H1 (cell line): ENCODE measurements around the gene ARFRP1. TPM values are rescaled to one million over a fixed set of nuclear protein-coding genes. Genes with fewer than 3 reads are reported as not detected.
A peak's percentile ranks its signal among the peaks of the same experiment; 100 is the strongest.

Source experiments
- CTCF ChIA-PET: fragments of 300-600 bp; sonication (Branson Sonifier 250); formaldehyde crosslinking; loops from one replicate; lab custom pipeline; 2021; ENCODE audit not compliant: partially characterized antibody; lab: Charles Lee
- POLR2A ChIA-PET: fragments of 300-600 bp; sonication (Branson Sonifier 250); formaldehyde crosslinking; loops from one replicate; lab custom pipeline; 2021; ENCODE audit warnings: inconsistent platforms; ENCODE audit not compliant: partially characterized antibody; lab: Charles Lee
- DNase-seq, 2 experiments: peaks; one replicate each; pipeline versions ENCODE4 v3.0.0 to v3.0.0-alpha.2; 2010 to 2022; ENCODE audit warnings: low spot score in 2 of 2, low read depth in 1 of 2, mixed read lengths in 1 of 2
- FAIRE-seq: peaks from 2 replicates; lab custom pipeline; 2011; peaks lifted over from hg19 to GRCh38; lab: Jason Lieb, UNC
- H2AFZ ChIP-seq: 2 replicates; pipeline ENCODE4 v1.8.1; 2012; ENCODE audit warnings: low read length, inconsistent platforms
- H2AK5ac ChIP-seq: 2 replicates; pipeline ENCODE4 v1.6.1; 2013; ENCODE audit warnings: low read depth, low read length
- H2BK120ac ChIP-seq: replicated peaks from 2 replicates; pipeline ENCODE3; 2013; ENCODE audit warnings: low read depth, low read length, inconsistent platforms
- H2BK12ac ChIP-seq: 2 replicates; pipeline ENCODE4 v1.6.1; 2013; ENCODE audit warnings: low read depth, low read length
- H2BK15ac ChIP-seq: 2 replicates; pipeline ENCODE4 v1.6.1; 2013; ENCODE audit warnings: low read length
- H2BK20ac ChIP-seq: 2 replicates; pipeline ENCODE4 v1.6.1; 2013; ENCODE audit warnings: low read length
- H2BK5ac ChIP-seq: 2 replicates; pipeline ENCODE4 v1.6.1; 2013; ENCODE audit warnings: low read depth, low read length
- H3K14ac ChIP-seq: 2 replicates; pipeline ENCODE4 v1.6.1; 2013; ENCODE audit warnings: inconsistent platforms; ENCODE audit not compliant: insufficient read length
- H3K18ac ChIP-seq: 2 replicates; pipeline ENCODE4 v1.6.1; 2013; ENCODE audit warnings: low read length; ENCODE audit errors: extremely low read depth
- H3K23ac ChIP-seq: 2 replicates; pipeline ENCODE4 v1.6.1; 2013; ENCODE audit warnings: inconsistent platforms; ENCODE audit not compliant: insufficient read length
- H3K23me2 ChIP-seq: 2 replicates; pipeline ENCODE4 v1.6.1; 2013; ENCODE audit warnings: low read depth, low read length
- H3K27ac ChIP-seq: 2 replicates; pipeline ENCODE4 v1.6.1; 2011; ENCODE audit warnings: low read depth, low read length, inconsistent platforms
- H3K27me3 ChIP-seq, 4 experiments: replicated peaks in 1 of 4; 1 replicate in 1 of 4; 2 replicates in 3 of 4; pipeline versions ENCODE4 v1.6.1 to v1.8.1; 2011 to 2013; ENCODE audit warnings: low read length in 3 of 4, mild to moderate bottlenecking in 3 of 4, inconsistent platforms in 2 of 4, mixed read lengths in 2 of 4, moderate library complexity in 1 of 4; ENCODE audit not compliant: control insufficient read depth in 3 of 4, insufficient read depth in 3 of 4; ENCODE audit errors: extremely low read depth in 1 of 4
- H3K36me3 ChIP-seq, 4 experiments: 2 replicates each; pipeline versions ENCODE4 v1.6.1 to v1.8.1; 2011 to 2013; ENCODE audit warnings: mild to moderate bottlenecking in 4 of 4, low read length in 3 of 4, moderate library complexity in 2 of 4, control low read depth in 1 of 4, inconsistent platforms in 1 of 4; ENCODE audit not compliant: insufficient read depth in 4 of 4, control insufficient read depth in 2 of 4
- H3K4ac ChIP-seq: replicated peaks from 2 replicates; pipeline ENCODE3; 2013; ENCODE audit warnings: low read length, low read depth, mixed read lengths, inconsistent platforms; ENCODE audit not compliant: insufficient read length
- H3K4me1 ChIP-seq, 4 experiments: replicated peaks in 1 of 4; 1 replicate in 1 of 4; 2 replicates in 3 of 4; pipeline versions ENCODE4 v1.6.1 to v1.8.1; 2011 to 2013; ENCODE audit warnings: low read length in 3 of 4, inconsistent platforms in 2 of 4, mixed read lengths in 1 of 4; ENCODE audit not compliant: insufficient read depth in 4 of 4, control insufficient read depth in 3 of 4
- H3K4me2 ChIP-seq, 2 experiments: 2 replicates each; pipeline versions ENCODE4 v1.6.1 to v1.8.1; 2011 to 2013; ENCODE audit warnings: low read depth in 2 of 2, low read length in 2 of 2, control low read depth in 1 of 2, inconsistent platforms in 1 of 2, mild to moderate bottlenecking in 1 of 2; ENCODE audit not compliant: insufficient read depth in 1 of 2
- H3K4me3 ChIP-seq, 4 experiments: fragments of 200-600, 300-600 bp in 1 of 4; sonication (generic), shearing (Covaris generic), sonication (Bioruptor Twin) in 1 of 4; 2 replicates each; pipeline versions ENCODE4 v1.5.1 to v1.8.1; 2011 to 2016; ENCODE audit warnings: low read length in 4 of 4, low read depth in 3 of 4, control low read depth in 2 of 4, inconsistent platforms in 2 of 4, mild to moderate bottlenecking in 2 of 4, mixed read lengths in 1 of 4, moderate library complexity in 1 of 4; ENCODE audit not compliant: insufficient read depth in 2 of 4; ENCODE audit errors: extremely low read depth in 1 of 4
- H3K56ac ChIP-seq: replicated peaks from 2 replicates; pipeline ENCODE3; 2013; ENCODE audit warnings: low read depth, mild to moderate bottlenecking, mixed read lengths, low read length, inconsistent platforms; ENCODE audit not compliant: insufficient read length
- H3K79me1 ChIP-seq: 2 replicates; pipeline ENCODE4 v1.6.1; 2013; ENCODE audit warnings: low read depth, low read length, control low read depth
- H3K79me2 ChIP-seq, 2 experiments: 2 replicates each; pipeline versions ENCODE4 v1.6.1 to v1.8.1; 2012 to 2013; ENCODE audit warnings: low read length in 2 of 2, mild to moderate bottlenecking in 2 of 2, inconsistent platforms in 1 of 2; ENCODE audit not compliant: insufficient read depth in 2 of 2, control insufficient read depth in 1 of 2
- H3K9ac ChIP-seq, 4 experiments: replicated peaks in 1 of 4; 1 replicate in 1 of 4; 2 replicates in 3 of 4; pipeline versions ENCODE4 v1.6.1 to v1.8.1; 2011 to 2013; ENCODE audit warnings: low read depth in 3 of 4, low read length in 3 of 4, control low read depth in 2 of 4, mild to moderate bottlenecking in 2 of 4, moderate library complexity in 2 of 4, inconsistent platforms in 1 of 4; ENCODE audit errors: extremely low read depth in 1 of 4
- H3K9me3 ChIP-seq, 2 experiments: 2 replicates each; pipeline versions ENCODE4 v1.6.1 to v1.8.1; 2012 to 2013; ENCODE audit warnings: mild to moderate bottlenecking in 2 of 2, moderate library complexity in 2 of 2, control low read depth in 1 of 2, inconsistent platforms in 1 of 2, low read depth in 1 of 2, low read length in 1 of 2, mixed read lengths in 1 of 2; ENCODE audit not compliant: insufficient read depth in 2 of 2
- H4K20me1 ChIP-seq, 2 experiments: replicated peaks in 1 of 2; 2 replicates each; pipeline versions ENCODE3 to v1.8.1; 2011 to 2013; ENCODE audit warnings: inconsistent platforms in 2 of 2, low read length in 2 of 2, mild to moderate bottlenecking in 1 of 2; ENCODE audit not compliant: insufficient read depth in 2 of 2, control insufficient read depth in 1 of 2
- H4K5ac ChIP-seq: 2 replicates; pipeline ENCODE4 v1.6.1; 2013; ENCODE audit warnings: low read length, low read depth, mixed read lengths, inconsistent platforms; ENCODE audit not compliant: insufficient read length
- H4K8ac ChIP-seq: 2 replicates; pipeline ENCODE4 v1.8.0; 2013; ENCODE audit warnings: mild to moderate bottlenecking, moderate library complexity, low read length, inconsistent platforms; ENCODE audit not compliant: insufficient read depth; ENCODE audit errors: extremely low read depth
- H4K91ac ChIP-seq: replicated peaks from 2 replicates; pipeline ENCODE3; 2013; ENCODE audit warnings: low read length, mixed read lengths, inconsistent platforms; ENCODE audit not compliant: insufficient read length
- KDM4A ChIP-seq: IDR thresholded peaks from one replicate; pipeline ENCODE4 v1.7.1; 2012; ENCODE audit warnings: low read depth, mild to moderate bottlenecking, moderate library complexity, low read length, inconsistent platforms; ENCODE audit not compliant: severe bottlenecking
- POLR2A ChIP-seq, 2 experiments: IDR thresholded peaks; 1 replicate in 1 of 2; 2 replicates in 1 of 2; pipeline ENCODE4 v1.6.1; 2011; ENCODE audit warnings: low read depth in 2 of 2, low read length in 2 of 2, mild to moderate bottlenecking in 2 of 2; ENCODE audit errors: control extremely low read depth in 1 of 2
- WGBS, 2 experiments: shearing (Covaris generic) in 1 of 2; methylation state at CpG; one replicate each; pipeline versions ENCODE4 v1.1.6 to v1.1.7; 2013 to 2015; ENCODE audit warnings: low lambda C conversion rate in 2 of 2, mixed read lengths in 2 of 2, inconsistent platforms in 1 of 2, low coverage in 1 of 2, missing lambda C conversion rate in 1 of 2; ENCODE audit not compliant: insufficient replicate concordance in 2 of 2, insufficient coverage in 1 of 2, insufficient read length in 1 of 2; ENCODE audit errors: extremely low coverage in 1 of 2, missing lambda C conversion rate in 1 of 2; 5-methylcytosine and 5-hydroxymethylcytosine counted together
- polyA plus RNA-seq, 7 experiments: library from polyadenylated mRNA; depleted of rRNA in 3 of 7; stranded (reverse) in 5 of 7; unstranded in 2 of 7; fragments of >200 nt in 5 of 7; fragments of 200-250 nt in 2 of 7; gene quantifications; 1 replicate in 5 of 7; 2 replicates in 1 of 7; 4 replicates in 1 of 7; pipeline versions ENCODE4 v1.2.1 to v1.2.3, GENCODE V29; 2011 to 2013; ENCODE audit warnings: missing spikeins in 2 of 7, mixed read lengths in 2 of 7
- total RNA-seq: library from RNA; stranded (reverse); fragmentation: NEBNext Ultra II Directional; extraction: Animal tissue kit (Norgen Biotek cat#: 25700); gene quantifications from 2 replicates; pipeline ENCODE4 v1.2.1, GENCODE V29; 2021

The ARFRP1 gene
- total and polyA plus RNA-seq, 2 of the 8 experiments (the other 6 are each of a cell fraction or from before 2014, with no cell fraction given), result 12.9 to 22.9 TPM

DNA sequence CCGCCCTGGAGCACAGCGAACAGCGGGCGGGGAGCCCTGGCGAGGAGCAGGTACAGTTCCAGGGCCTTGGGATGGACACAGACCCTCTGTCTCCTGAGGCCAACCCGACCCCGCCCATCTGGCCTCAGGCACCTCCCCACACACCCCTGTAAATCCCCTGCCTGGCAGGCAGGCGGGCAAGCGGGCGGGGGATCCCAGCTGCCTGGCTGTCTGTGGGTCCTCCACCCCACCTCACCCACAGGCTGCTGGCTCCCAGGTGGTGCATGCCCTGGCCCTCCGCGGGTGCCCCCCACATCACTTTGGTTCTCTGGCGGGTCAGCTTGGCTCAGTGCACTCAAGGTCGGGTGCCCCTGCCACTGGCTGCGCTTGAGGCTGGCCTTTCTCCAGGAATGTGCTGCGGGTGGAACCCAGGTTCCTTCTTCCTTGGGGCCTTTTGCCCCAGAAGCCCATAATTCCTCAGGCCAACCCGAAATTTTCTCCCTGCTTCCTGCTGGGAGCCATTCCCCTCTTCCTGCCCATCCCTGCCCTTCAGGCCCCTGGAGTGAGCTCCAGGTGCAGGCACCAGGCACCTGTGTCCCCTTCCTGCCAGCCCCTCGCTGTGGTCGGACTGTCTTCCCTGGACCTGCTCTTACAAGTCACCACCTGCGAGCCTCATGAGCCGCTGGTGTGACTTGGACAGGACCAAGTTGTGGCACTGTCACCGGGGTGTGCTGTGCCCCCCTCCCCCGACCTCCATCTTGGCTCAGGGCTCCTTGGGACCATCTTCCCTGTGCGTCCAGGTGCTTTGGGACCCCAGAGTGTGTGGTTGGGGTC lies 16.7 kb downstream of the ARFRP1 start:
- DNase-seq, result no peak
- no peak overlapping the region for H3K14ac ChIP-seq

More for the DNA sequence above, 16.7 kb downstream of the ARFRP1 start:
- Histone ChIP-seq H2BK12ac (no peak overlapping the region), H4K91ac (no peak overlapping the region), H4K20me1 (peaks cover 0 to 7% of the 10 kb centered on the region in 2 experiments), H2BK15ac (no peak overlapping the region), H2BK120ac (no peak overlapping the region), H3K27me3 (no peaks in the 10 kb centered on the region), H3K4me1 (peaks cover 0 to 4% (median under 1%) of the 10 kb centered on the region in 4 experiments; a peak in 3 of 7 replicates), H3K56ac (no peak overlapping the region), H4K8ac (no peak overlapping the region), H4K5ac (no peak overlapping the region), H2BK5ac (no peak overlapping the region), H2AK5ac (no peak overlapping the region), H3K4ac (no peak overlapping the region), H3K27ac (no peak overlapping the region), H3K79me1 (no peaks in the 10 kb centered on the region), H3K23ac (no peak overlapping the region), H3K79me2 (no peaks in the 10 kb centered on the region), H3K9me3 (no peaks in the 10 kb centered on the region; a peak in 1 of 4 replicates), H2BK20ac (no peak overlapping the region), H3K9ac (0 out of 7 replicates have a peak overlapping the region, but pooled peaks of 1 of the 4 experiments have one; percentile 9), H3K4me2 (no peak overlapping the region), H3K18ac (no peak overlapping the region), H3K4me3 (no peak overlapping the region), H3K36me3 (peaks cover 0 to 3% (median 0%) of the 10 kb centered on the region in 4 experiments; a peak in 1 of 8 replicates), H2AFZ (no peak overlapping the region), H3K23me2 (peaks cover 3% of the 10 kb centered on the region; the same call in 1 of the 2 replicates)
- POLR2A ChIA-PET, result interaction anchor here (0.7 to 3.5 kb wide), 7 partner anchors 9 to 170 kb away, joined by 3 to 15 read pairs (median 5); partner anchors contain the start of genes ARFRP1 and ZGPAT
- no peak for FAIRE-seq
- 97% methylated on average over 15 of the region's 24 CpGs; no CpG with 5 or more reads in 1 of the 2 experiments for WGBS, 2 experiments
- CTCF ChIA-PET, result interaction anchor here (0.8 to 1.1 kb wide), 2 partner anchors 9 to 347 kb away, joined by 3 to 4 read pairs; no protein-coding TSS in a partner anchor
- TF ChIP-seq KDM4A (no peak), POLR2A (IDR thresholded peaks at IDR 0.05; ENCODE audit: control extremely low read depth in 1 of 2, low read depth in 2 of 2, low read length in 2 of 2) (0 out of 3 replicates have a peak, but pooled peaks of 1 of the 2 experiments have one; percentile 20)
